ENCODE results near the gene TRAPPC3.

Gene TRAPPC3

DNA sequence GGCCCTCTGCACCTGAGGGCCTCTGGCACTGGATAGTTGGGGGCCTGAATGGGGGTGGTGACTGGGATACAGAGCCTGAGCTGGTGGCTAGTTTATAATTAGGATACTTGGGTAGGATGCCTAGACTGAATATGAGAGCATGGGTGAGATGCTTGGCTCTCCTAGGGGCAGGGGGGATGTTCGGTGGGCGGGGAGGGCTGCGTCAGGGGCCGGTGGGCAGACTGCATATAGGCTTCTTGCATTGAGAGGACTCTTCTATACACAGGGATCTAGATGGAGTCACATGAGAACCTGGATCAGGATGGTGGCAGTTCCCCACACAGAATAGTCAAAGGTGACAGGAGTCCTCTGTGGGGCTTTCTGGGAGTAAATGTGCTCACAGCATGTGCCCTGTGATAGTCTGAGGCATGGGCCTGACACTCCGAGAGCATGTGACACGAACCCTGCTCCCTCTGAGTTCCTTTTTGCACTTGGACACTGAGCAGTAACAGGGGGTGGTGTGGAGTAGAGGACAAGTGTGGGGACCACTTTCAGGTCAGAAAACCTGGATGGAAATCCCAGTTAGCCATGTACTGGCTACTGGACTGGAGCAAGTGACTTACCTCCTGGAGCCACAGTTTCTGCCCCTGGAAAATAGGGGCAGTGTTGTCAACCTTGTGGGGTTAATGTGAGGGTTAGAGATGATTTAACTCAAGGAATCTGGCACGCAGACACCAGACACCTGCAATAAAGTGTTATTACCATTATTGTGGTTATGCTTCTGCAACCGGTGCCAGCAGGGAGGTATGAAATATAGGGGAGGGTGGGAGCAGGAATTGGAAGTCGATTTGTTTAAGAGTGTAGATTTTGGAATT lies 8.9 kb upstream of the TRAPPC3 start:
- Histone ChIP-seq H3K9me3 (ENCODE audit: insufficient read depth, low read length) (no peaks in the 10 kb centered on the region), H4K20me1 (ENCODE audit: insufficient read depth, low read length) (peaks cover 8% of the 10 kb centered on the region), H3K27me3 (ENCODE audit: low read depth, low read length) (no peaks in the 10 kb centered on the region), H3K36me3 (replicated peaks; ENCODE audit: low read depth, low read length) (peaks cover 2% of the 10 kb centered on the region), H3K9ac (ENCODE audit: low read length) (peak overlapping the region; percentile 95; the same call in 1 of the 2 replicates), H3K4me3 (ENCODE audit: low read length) (peak overlapping the region; percentile 88), H3K27ac (ENCODE audit: low read length) (no peak overlapping the region), H3K4me1 (ENCODE audit: low read length) (peaks cover 48% of the 10 kb centered on the region), H3K4me2 (ENCODE audit: low read length) (peak overlapping the region; percentile 80), H3K79me2 (ENCODE audit: low read length) (peaks cover 82% of the 10 kb centered on the region), H2AFZ (ENCODE audit: low read depth, low read length) (no peak overlapping the region)
- TF ChIP-seq EZH2phosphoT487 (IDR thresholded peaks at IDR 0.05; ENCODE audit: low read depth): no peak
- TF ChIP-seq, protein P1, sequence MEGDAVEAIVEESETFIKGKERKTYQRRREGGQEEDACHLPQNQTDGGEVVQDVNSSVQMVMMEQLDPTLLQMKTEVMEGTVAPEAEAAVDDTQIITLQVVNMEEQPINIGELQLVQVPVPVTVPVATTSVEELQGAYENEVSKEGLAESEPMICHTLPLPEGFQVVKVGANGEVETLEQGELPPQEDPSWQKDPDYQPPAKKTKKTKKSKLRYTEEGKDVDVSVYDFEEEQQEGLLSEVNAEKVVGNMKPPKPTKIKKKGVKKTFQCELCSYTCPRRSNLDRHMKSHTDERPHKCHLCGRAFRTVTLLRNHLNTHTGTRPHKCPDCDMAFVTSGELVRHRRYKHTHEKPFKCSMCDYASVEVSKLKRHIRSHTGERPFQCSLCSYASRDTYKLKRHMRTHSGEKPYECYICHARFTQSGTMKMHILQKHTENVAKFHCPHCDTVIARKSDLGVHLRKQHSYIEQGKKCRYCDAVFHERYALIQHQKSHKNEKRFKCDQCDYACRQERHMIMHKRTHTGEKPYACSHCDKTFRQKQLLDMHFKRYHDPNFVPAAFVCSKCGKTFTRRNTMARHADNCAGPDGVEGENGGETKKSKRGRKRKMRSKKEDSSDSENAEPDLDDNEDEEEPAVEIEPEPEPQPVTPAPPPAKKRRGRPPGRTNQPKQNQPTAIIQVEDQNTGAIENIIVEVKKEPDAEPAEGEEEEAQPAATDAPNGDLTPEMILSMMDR (IDR thresholded peaks at IDR 0.05; ENCODE audit: low read depth, low read length): no peak

DNA sequence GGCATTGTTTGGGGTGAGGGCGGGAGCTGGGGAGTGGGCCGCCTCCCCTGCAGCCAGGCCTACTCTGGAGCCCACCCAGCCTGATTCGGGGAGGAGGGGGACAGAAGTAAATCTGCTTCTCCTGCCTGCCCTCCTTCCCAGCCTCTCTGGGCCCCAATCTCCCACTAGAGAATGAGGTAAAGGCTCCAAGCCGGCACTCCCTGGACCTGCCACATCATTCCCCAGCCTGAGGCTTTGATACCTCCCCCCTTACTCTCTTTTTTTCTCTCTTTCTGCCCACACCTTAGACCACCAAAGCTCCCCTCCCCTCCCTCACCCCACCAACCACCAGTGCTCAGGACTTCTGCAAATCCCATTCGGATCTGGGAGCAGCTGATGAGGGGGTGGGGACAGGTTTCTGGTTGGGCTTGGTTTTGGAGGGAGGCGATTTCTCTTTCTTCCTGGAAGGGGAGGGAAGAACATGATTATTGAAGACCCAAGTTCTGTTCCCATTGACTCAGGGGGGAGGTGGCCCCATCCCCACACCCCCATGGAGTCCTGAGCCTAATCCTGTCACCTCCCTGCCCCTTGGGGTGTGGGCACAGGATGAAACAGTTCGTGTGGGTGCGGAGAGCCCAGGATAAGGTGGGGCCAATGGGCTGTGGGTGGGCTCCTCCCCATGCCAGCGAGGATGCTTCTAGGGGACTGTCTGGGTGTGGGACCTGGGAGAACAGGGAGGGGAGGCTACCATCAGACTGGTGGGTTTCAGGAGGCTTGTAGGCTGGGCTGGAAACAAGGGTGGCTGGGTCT lies 8.0 kb upstream of the TRAPPC3 start:
- Histone ChIP-seq H3K79me2 (ENCODE audit: low read length) (peaks cover 74% of the 10 kb centered on the region), H3K27me3 (ENCODE audit: low read depth, low read length) (no peaks in the 10 kb centered on the region), H2AFZ (ENCODE audit: low read depth, low read length) (no peak overlapping the region), H3K9me3 (ENCODE audit: insufficient read depth, low read length) (no peaks in the 10 kb centered on the region), H4K20me1 (ENCODE audit: insufficient read depth, low read length) (peaks cover 8% of the 10 kb centered on the region), H3K27ac (ENCODE audit: low read length) (peak overlapping the region; percentile 73), H3K4me1 (ENCODE audit: low read length) (peaks cover 44% of the 10 kb centered on the region), H3K36me3 (replicated peaks; ENCODE audit: low read depth, low read length) (peaks cover 2% of the 10 kb centered on the region), H3K9ac (ENCODE audit: low read length) (peak overlapping the region; percentile 95), H3K4me3 (ENCODE audit: low read length) (peak overlapping the region; percentile 88), H3K4me2 (ENCODE audit: low read length) (peak overlapping the region; percentile 80)
- TF ChIP-seq, protein P1 (IDR thresholded peaks at IDR 0.05; ENCODE audit: low read depth, low read length): no peak
- no peak for TF ChIP-seq EZH2phosphoT487 (IDR thresholded peaks at IDR 0.05; ENCODE audit: low read depth)

DNA sequence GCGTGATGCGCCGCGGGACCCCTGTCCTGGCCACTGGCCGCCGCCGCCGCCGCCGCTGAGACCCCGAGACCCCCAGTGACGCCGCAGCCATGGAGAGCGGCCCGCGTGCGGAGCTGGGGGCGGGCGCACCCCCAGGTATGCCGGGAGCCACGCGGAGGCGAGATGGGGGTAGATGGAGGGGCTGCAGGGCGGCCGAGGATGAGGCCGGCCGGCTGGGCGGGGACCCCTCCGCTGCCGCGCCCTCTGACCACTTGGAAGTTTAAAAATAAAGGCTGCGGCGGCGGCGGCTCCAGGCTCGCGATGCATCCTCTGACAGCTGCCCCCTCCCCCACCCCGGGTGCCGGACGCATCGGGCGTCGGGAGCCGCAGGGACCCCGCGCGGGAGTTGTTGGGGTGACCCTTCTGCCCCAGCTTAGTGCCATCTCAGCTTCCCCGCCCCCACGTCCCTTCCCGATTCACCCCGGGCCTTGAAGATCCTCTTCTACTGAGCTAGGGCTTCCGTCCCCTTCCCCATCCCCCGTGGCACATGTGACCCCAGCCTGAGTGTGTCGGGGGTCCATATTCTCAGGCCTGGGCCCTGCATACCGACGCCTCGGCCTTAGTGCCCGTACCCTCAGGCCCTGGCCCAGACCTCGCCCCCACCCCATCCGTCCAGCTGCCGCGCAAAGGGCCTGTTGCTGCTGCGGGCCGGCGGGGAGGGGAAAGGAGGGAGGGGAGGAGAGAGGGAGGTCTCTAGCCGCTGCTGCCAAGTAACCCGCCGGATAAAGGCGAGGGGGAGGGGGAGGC lies 7.2 kb upstream of the TRAPPC3 start:
- Histone ChIP-seq H3K4me1 (ENCODE audit: low read length) (peaks cover 42% of the 10 kb centered on the region), H3K36me3 (replicated peaks; ENCODE audit: low read depth, low read length) (peaks cover 2% of the 10 kb centered on the region), H3K4me2 (ENCODE audit: low read length) (peak overlapping the region; percentile 80), H3K4me3 (ENCODE audit: low read length) (peak overlapping the region; percentile 88), H4K20me1 (ENCODE audit: insufficient read depth, low read length) (peaks cover 8% of the 10 kb centered on the region), H3K27me3 (ENCODE audit: low read depth, low read length) (no peaks in the 10 kb centered on the region), H3K79me2 (ENCODE audit: low read length) (peaks cover 66% of the 10 kb centered on the region), H3K9ac (ENCODE audit: low read length) (peak overlapping the region; percentile 95), H2AFZ (ENCODE audit: low read depth, low read length) (no peak overlapping the region), H3K27ac (ENCODE audit: low read length) (peak overlapping the region; percentile 73), H3K9me3 (ENCODE audit: insufficient read depth, low read length) (no peaks in the 10 kb centered on the region)
- TF ChIP-seq EZH2phosphoT487 (IDR thresholded peaks at IDR 0.05; ENCODE audit: low read depth): no peak
- TF ChIP-seq, protein P1 (IDR thresholded peaks at IDR 0.05; ENCODE audit: low read depth, low read length): no peak

Measured in OCI-LY3 (cell line).